ENCODE measurements around the gene CACNA2D1. TPM values are rescaled to one million over a fixed set of nuclear protein-coding genes. Genes with fewer than 3 reads are reported as not detected.
"Not testable (repeated sequence)": the region's sequence is repeated elsewhere in the genome, so short reads cannot be mapped to it uniquely, and the experiment has no call there.

CACNA2D1 gene
- total RNA-seq, 1 experiment from 2014 or later, result 0.77 TPM

GRCh38 chr7:82017334-82017943 lies 426.1 kb downstream of the CACNA2D1 start:
- peak; percentile 65 for ATAC-seq
- peak; percentile 73 for TF ChIP-seq CTCF (conservative IDR thresholded peaks at IDR 0.05; ENCODE audit: low read depth, low read length)
- TF ChIP-seq EZH2 (IDR thresholded peaks at IDR 0.05; ENCODE audit: low read length, unreplicated experiment), result no peak
- no peak for TF ChIP-seq EZH2phosphoT487 (IDR thresholded peaks at IDR 0.05; ENCODE audit: borderline replicate concordance, low read length)
- ChIA-PET CTCF (no interaction called here), POLR2A (ENCODE audit: unreplicated experiment) (no interaction called here)
- Histone ChIP-seq H4K20me1 (ENCODE audit: low read length) (no peaks in the 10 kb centered on the region), H3F3A (ENCODE audit: low read length, unreplicated experiment) (no peaks in the 10 kb centered on the region), H3K9me3 (ENCODE audit: low read length) (no peaks in the 10 kb centered on the region), H3K4me3 (ENCODE audit: low read length) (no peak overlapping the region), H3K9me2 (replicated peaks; ENCODE audit: low read length) (no peaks in the 10 kb centered on the region), H3K36me3 (ENCODE audit: low read depth, low read length) (no peaks in the 10 kb centered on the region), H3K27ac (ENCODE audit: low read length) (no peak overlapping the region), H3K9ac (ENCODE audit: low read length) (no peak overlapping the region), H3K79me2 (ENCODE audit: low read length) (no peaks in the 10 kb centered on the region), H3K4me2 (ENCODE audit: low read length) (no peak overlapping the region), H3K4me1 (ENCODE audit: insufficient read depth, low read length) (peaks cover 13% of the 10 kb centered on the region), H3K27me3 (ENCODE audit: low read length) (no peaks in the 10 kb centered on the region), H2AFZ (ENCODE audit: low read length) (no peak overlapping the region)
- intact Hi-C loops (cut with micrococcal nuclease), result loop anchor here (1.0 to 5.0 kb wide), 6 partner anchors 61 to 535 kb away; no protein-coding TSS in a partner anchor
- BruUV-seq (replicated peaks), result no TSS peak
- DNase-seq, result peak; percentile 57

GRCh38 chr7:82015751-82016150 lies 427.8 kb downstream of the CACNA2D1 start:
- POLR2A ChIA-PET (ENCODE audit: unreplicated experiment), result no interaction called here
- Histone ChIP-seq H3K27ac (ENCODE audit: low read length) (no peak overlapping the region), H3K9me2 (replicated peaks; ENCODE audit: low read length) (no peaks in the 10 kb centered on the region), H3K9me3 (ENCODE audit: low read length) (no peaks in the 10 kb centered on the region), H4K20me1 (ENCODE audit: low read length) (no peaks in the 10 kb centered on the region), H3K79me2 (ENCODE audit: low read length) (no peaks in the 10 kb centered on the region), H2AFZ (ENCODE audit: low read length) (0 out of 2 replicates have a peak overlapping the region, but pooled peaks have one; percentile 26), H3K4me1 (ENCODE audit: insufficient read depth, low read length) (peaks cover 13% of the 10 kb centered on the region), H3K36me3 (ENCODE audit: low read depth, low read length) (no peaks in the 10 kb centered on the region), H3K9ac (ENCODE audit: low read length) (no peak overlapping the region), H3K4me2 (ENCODE audit: low read length) (peak overlapping the region; percentile 6; the same call in 1 of the 2 replicates), H3F3A (ENCODE audit: low read length, unreplicated experiment) (no peaks in the 10 kb centered on the region), H3K4me3 (ENCODE audit: low read length) (no peak overlapping the region), H3K27me3 (ENCODE audit: low read length) (no peaks in the 10 kb centered on the region)
- TF ChIP-seq EZH2 (IDR thresholded peaks at IDR 0.05; ENCODE audit: low read length, unreplicated experiment) (no peak), CTCF (conservative IDR thresholded peaks at IDR 0.05; ENCODE audit: low read depth, low read length) (no peak), EZH2phosphoT487 (IDR thresholded peaks at IDR 0.05; ENCODE audit: borderline replicate concordance, low read length) (no peak)
- DNase-seq (peak; percentile 24), ATAC-seq (no peak)
- intact Hi-C loops (cut with micrococcal nuclease), result loop anchor here (2.0 to 5.0 kb wide), 3 partner anchors 59 to 398 kb away; no protein-coding TSS in a partner anchor
- no TSS peak for BruUV-seq (replicated peaks)
- CTCF ChIA-PET, result interaction anchor here (0.6 to 1.4 kb wide), 2 partner anchors 83 to 517 kb away, joined by 3 read pairs; no protein-coding TSS in a partner anchor

GRCh38 chr7:82014574-82014973 lies 429.0 kb downstream of the CACNA2D1 start:
- H3K4me1 ChIP-seq (ENCODE audit: insufficient read depth, low read length), result peaks cover 13% of the 10 kb centered on the region
- H3K27me3 ChIP-seq (ENCODE audit: low read length); H3K9me3 ChIP-seq (ENCODE audit: low read length); H3F3A ChIP-seq (ENCODE audit: low read length, unreplicated experiment); H3K9ac ChIP-seq (ENCODE audit: low read length); H3K4me3 ChIP-seq (ENCODE audit: low read length); H3K79me2 ChIP-seq (ENCODE audit: low read length); H3K4me2 ChIP-seq (ENCODE audit: low read length); H3K9me2 ChIP-seq (replicated peaks; ENCODE audit: low read length); BruUV-seq (replicated peaks); H4K20me1 ChIP-seq (ENCODE audit: low read length); H2AFZ ChIP-seq (ENCODE audit: low read length); H3K27ac ChIP-seq (ENCODE audit: low read length); intact Hi-C loops (cut with micrococcal nuclease); H3K36me3 ChIP-seq (ENCODE audit: low read depth, low read length): not testable (repeated sequence)
- POLR2A ChIA-PET (ENCODE audit: unreplicated experiment), result interaction anchor here (0.8 kb wide), 1 partner anchor 329 kb away, joined by 4 read pairs; no protein-coding TSS in a partner anchor
- ATAC-seq (peak; percentile 94), DNase-seq (peak; percentile 80)
- CTCF ChIA-PET, result interaction anchor here (0.6 kb wide), 2 partner anchors 76 to 156 kb away, joined by 4 to 5 read pairs; no protein-coding TSS in a partner anchor

Data from PC-3 (cell line).